IPS-15b (cell line): ENCODE measurements around the gene LAMB2.

Experiments used
- H3K27me3 ChIP-seq: one replicate; pipeline ENCODE4 v1.6.1; 2013; ENCODE audit warnings: low read length; ENCODE audit not compliant: control insufficient read depth, insufficient read depth
- H3K36me3 ChIP-seq: one replicate; pipeline ENCODE4 v1.6.1; 2013; ENCODE audit warnings: low read length; ENCODE audit not compliant: control insufficient read depth, insufficient read depth
- H3K4me1 ChIP-seq: one replicate; pipeline ENCODE4 v1.6.1; 2013; ENCODE audit warnings: mild to moderate bottlenecking, low read length; ENCODE audit not compliant: control insufficient read depth, insufficient read depth
- H3K4me3 ChIP-seq: one replicate; pipeline ENCODE4 v1.5.1; 2013; ENCODE audit warnings: low read depth, low read length
- H3K9ac ChIP-seq: one replicate; pipeline ENCODE4 v1.6.1; 2013; ENCODE audit warnings: low read depth, mild to moderate bottlenecking, low read length
- H3K9me3 ChIP-seq: one replicate; pipeline ENCODE4 v1.6.1; 2013; ENCODE audit warnings: mild to moderate bottlenecking, low read length; ENCODE audit not compliant: control insufficient read depth, insufficient read depth

LAMB2 gene

DNA sequence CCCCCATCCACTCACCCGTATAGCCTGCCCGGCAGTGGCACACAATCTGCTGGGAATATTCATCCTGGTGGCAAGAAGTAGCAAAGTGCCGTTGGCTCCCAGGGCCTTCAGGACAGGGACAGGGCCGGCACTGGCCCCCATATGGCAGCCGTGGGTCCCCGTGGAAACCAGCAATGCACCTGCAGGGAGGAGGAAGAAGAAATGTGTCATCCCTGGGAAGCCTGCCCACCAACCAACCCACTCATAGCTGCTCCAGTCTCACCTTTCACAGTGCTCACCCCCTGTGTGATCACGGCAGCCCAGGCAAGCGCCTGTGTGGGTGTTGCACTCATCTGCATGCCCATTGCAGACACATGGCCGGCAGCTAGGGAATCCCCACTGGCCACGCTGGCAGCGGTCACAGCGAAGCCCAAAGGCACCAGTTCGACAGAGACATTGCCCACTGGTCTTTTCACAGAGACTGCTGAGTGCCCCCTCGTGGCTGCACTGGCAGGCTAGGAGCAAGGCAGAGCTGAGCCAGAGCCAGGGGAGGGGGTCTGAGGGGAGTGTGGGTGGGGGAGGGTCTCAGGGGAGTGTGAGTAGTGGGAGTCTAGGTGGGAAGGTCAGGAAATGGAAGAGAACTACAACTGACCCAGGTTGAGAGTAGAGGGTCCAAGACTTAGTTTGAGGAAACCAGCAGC, 7.7 kb downstream of the LAMB2 start:
- H3K9me3 ChIP-seq: no peaks in the 10 kb centered on the region
- peaks cover 41% of the 10 kb centered on the region for H3K36me3 ChIP-seq
- no peak overlapping the region for H3K4me3 ChIP-seq
- H3K4me1 ChIP-seq: no peaks in the 10 kb centered on the region
- no peaks in the 10 kb centered on the region for H3K27me3 ChIP-seq
- no peak overlapping the region for H3K9ac ChIP-seq

GRCh38 chr3:49124203-49124602, 8.6 kb downstream of the LAMB2 start:
- H3K9ac ChIP-seq: no peak overlapping the region
- no peaks in the 10 kb centered on the region for H3K9me3 ChIP-seq
- peaks cover 40% of the 10 kb centered on the region for H3K36me3 ChIP-seq
- no peak overlapping the region for H3K4me3 ChIP-seq
- H3K27me3 ChIP-seq: no peaks in the 10 kb centered on the region
- peaks cover 5% of the 10 kb centered on the region for H3K4me1 ChIP-seq

DNA sequence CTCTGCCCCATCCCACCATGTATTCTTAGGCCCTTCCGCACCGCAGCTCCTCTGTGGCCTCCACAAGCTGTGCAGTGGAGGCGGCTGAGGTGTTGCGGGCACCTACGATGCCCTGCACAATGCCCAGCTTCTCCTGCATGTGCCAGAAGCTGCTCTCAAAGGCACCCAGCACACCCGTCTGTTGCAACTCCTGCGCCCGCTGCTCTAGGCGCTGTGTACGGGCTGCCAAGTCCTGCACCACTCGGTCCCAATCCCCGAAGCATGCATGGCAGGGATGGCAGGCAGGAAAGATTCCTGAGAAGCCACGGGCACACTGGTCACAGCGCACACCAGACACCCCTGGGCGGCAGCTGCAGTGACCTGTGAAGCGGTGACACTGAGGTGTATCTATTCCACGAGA, 9.2 kb downstream of the LAMB2 start:
- peaks cover 5% of the 10 kb centered on the region for H3K4me1 ChIP-seq
- no peaks in the 10 kb centered on the region for H3K9me3 ChIP-seq
- no peak overlapping the region for H3K9ac ChIP-seq
- no peak overlapping the region for H3K4me3 ChIP-seq
- H3K36me3 ChIP-seq: peaks cover 42% of the 10 kb centered on the region
- no peaks in the 10 kb centered on the region for H3K27me3 ChIP-seq

DNA sequence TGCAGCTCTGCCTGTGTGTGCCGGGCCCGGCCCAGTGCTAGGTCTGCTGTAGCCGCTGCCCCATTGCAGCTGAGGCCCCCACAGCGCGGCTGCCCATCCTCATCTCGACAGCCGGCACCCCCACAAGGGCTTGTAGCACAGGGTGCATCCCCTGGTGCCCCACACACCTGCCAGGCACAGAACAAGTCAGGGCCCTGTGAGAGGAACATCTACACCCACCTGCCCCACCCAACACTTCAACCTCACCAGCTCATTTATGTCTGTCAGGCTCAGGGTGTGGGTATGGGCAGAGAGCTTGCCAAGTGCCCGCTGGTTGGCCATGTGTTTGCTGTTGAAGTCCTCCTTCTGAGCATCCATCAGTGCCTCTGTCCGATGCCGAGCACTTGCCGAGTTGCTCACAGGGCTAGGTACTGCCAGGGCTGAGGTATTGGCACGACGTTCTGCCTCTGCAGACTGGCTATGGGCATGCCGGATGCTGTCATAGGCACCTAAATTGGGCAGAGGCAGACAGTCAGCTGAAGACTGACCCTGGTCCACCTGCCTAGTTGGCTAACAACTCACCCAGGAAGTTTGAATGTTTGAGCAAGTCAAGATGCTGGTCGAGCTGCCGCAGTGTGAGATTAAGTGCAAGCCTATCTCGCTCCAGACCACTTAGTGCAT, 9.8 kb downstream of the LAMB2 start:
- Histone ChIP-seq H3K4me3 (no peak overlapping the region), H3K36me3 (peaks cover 43% of the 10 kb centered on the region), H3K4me1 (peaks cover 5% of the 10 kb centered on the region), H3K9me3 (no peaks in the 10 kb centered on the region), H3K9ac (no peak overlapping the region), H3K27me3 (no peaks in the 10 kb centered on the region)

- Histone ChIP-seq H3K4me1 (peaks cover 5% of the 10 kb centered on the region), H3K36me3 (peaks cover 49% of the 10 kb centered on the region), H3K4me3 (no peak overlapping the region), H3K27me3 (no peaks in the 10 kb centered on the region), H3K9ac (no peak overlapping the region), H3K9me3 (no peaks in the 10 kb centered on the region)
Observed at GRCh38 chr3:49122451-49122850, 10.4 kb downstream of the LAMB2 start.

DNA sequence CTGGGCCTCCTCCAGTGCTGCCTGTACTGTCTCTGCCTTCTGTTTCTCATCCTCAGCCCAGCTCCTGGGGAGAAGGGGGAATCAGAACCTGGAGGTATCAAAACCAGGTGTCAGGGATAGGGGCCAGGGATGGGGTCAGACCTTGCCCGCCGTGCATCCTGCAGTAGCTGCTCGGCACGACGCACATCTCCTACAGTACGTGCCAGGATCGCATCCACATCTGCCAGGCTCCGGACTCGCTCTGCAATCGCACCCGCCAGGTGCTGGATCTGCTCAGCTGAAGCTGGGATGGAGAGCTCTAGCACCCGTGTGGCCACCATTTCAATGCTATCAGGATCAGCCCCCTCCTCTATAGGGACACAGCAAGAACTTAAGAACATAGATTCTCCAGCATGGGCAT, 10.8 kb downstream of the LAMB2 start:
- H3K27me3 ChIP-seq: no peaks in the 10 kb centered on the region
- no peaks in the 10 kb centered on the region for H3K9me3 ChIP-seq
- H3K9ac ChIP-seq: no peak overlapping the region
- H3K4me1 ChIP-seq: peaks cover 5% of the 10 kb centered on the region
- no peak overlapping the region for H3K4me3 ChIP-seq
- H3K36me3 ChIP-seq: peaks cover 53% of the 10 kb centered on the region

DNA sequence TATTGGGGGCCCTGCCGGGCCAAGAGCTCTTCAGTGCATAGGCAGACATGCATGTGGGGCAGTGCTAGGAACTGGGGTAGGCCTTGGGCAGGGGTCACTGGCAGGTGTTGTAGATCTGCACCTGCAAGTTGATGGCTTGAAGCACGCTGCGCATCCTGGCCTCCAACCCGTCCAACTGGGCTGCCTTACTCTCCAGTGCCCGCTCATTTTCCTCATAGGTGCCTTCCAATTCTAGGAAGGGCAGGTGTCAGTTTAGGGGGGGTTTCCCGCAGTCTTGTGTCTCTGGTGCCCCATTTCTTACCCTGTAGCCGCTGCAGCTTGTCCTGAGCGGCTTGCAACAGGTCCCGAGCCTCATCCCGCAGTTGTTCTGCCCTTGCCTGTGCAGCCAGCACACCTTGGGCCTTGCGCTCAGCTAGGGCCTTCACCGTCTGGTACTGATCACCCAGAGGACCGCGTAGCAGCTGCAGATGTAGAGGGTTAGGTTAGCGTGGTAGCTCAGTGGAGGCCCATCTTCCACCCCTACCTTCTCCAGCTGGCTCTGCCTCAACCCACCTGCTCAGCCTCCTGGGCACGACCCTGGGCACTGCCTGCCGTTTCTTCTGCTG, 11.6 kb downstream of the LAMB2 start:
- Histone ChIP-seq H3K36me3 (peaks cover 60% of the 10 kb centered on the region), H3K9ac (peak overlapping the region; percentile 85), H3K9me3 (no peaks in the 10 kb centered on the region), H3K4me1 (peaks cover 5% of the 10 kb centered on the region), H3K27me3 (no peaks in the 10 kb centered on the region), H3K4me3 (peak overlapping the region; percentile 37)

DNA sequence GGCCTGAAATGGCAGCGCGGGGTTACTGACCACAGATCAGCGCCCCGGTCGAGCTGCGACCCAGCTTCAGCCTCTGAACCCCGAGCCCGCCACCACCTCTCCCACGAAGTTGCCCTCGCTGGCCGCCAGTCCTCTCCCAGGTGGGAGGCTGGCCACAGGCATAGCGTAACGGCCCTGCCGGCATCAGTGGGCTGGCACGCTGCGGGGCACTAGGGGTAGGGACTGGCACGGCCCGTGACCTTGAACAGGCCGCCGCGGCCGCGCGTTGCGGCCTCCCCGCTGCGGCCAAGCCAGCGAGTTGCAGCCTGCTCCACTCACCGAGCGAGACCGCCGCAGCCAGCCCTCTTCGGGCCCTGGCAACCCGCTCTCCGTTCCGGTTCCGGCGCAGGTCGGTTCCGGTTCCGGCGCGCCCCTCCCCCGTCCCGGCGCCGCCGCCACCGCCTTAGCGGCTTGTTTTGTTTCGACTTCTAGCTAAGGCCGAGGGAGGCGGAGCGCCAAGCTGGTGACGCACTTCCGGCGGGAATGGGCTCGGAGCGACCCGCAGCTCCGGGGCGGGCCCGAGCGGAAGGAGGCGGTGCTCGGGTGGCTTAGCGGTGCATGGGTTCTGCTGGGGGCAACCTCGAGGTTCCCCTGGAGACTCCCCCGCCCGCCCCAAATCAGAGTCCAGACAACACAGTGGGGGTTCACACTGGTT, 12.3 kb downstream of the LAMB2 start, which contains the start of gene USP19:
Gene USP19, minus strand, starts transcription at position 386 of the 694 bp plus-strand sequence. CDS start 1,678 bp downstream, outside the sequence.
- Histone ChIP-seq H3K27me3 (no peaks in the 10 kb centered on the region), H3K4me3 (peak within 1 kb of the TSS; percentile 95), H3K4me1 (peaks cover 5% of the 10 kb centered on the region), H3K9me3 (no peaks in the 10 kb centered on the region), H3K9ac (peak within 1 kb of the TSS; percentile 94), H3K36me3 (peaks cover 66% of the 10 kb centered on the region)

DNA sequence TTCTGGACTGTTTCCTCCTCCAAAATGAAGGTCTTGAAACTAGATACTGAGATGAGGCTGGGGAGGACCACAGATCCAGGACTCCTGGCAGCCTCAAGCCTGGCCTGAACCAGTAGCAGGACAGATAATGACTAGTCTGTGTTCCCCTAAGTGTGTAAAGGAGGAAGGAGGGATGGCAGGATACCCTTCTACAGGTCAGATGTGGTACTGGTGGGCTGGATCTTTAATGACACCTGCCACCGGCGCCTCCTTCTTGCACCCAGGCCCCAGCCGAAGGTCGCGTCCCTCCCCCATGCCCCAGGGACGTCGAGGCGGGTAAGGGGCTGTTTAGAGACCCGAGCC, 12.8 kb downstream of the LAMB2 start:
- H3K27me3 ChIP-seq: no peaks in the 10 kb centered on the region
- peak overlapping the region; percentile 95 for H3K4me3 ChIP-seq
- H3K36me3 ChIP-seq: peaks cover 70% of the 10 kb centered on the region
- peaks cover 5% of the 10 kb centered on the region for H3K4me1 ChIP-seq
- H3K9me3 ChIP-seq: no peaks in the 10 kb centered on the region
- peak overlapping the region; percentile 94 for H3K9ac ChIP-seq

GRCh38 chr3:49119439-49119838, 13.4 kb downstream of the LAMB2 start:
- no peaks in the 10 kb centered on the region for H3K9me3 ChIP-seq
- H3K27me3 ChIP-seq: no peaks in the 10 kb centered on the region
- H3K9ac ChIP-seq: no peak overlapping the region
- H3K36me3 ChIP-seq: peaks cover 70% of the 10 kb centered on the region
- H3K4me3 ChIP-seq: peak overlapping the region; percentile 95
- peaks cover 5% of the 10 kb centered on the region for H3K4me1 ChIP-seq

DNA sequence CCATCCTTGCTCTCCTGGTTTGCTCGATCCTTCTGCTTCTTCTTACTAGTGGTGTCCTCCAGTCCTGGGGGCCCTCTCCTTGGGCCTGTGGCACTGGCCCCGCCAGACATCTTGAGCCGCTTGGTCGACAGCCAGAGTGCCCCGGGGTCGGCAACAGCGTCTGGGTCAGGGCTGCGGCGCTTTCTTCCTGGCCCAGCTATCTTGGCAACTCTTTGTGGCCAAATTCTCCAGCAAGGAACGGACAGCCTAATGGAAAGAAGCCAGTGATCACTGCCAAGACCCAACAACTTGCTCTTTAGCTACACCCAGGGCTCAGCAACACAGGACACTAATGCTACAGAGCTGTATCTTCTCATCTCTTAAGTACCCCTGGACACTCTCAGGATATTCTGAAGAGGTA, 13.8 kb downstream of the LAMB2 start:
- H3K4me1 ChIP-seq: peaks cover 5% of the 10 kb centered on the region
- no peaks in the 10 kb centered on the region for H3K27me3 ChIP-seq
- H3K9ac ChIP-seq: no peak overlapping the region
- H3K9me3 ChIP-seq: no peaks in the 10 kb centered on the region
- peaks cover 70% of the 10 kb centered on the region for H3K36me3 ChIP-seq
- no peak overlapping the region for H3K4me3 ChIP-seq
